ENCODE measurements around the gene YPEL3. TPM values are rescaled to one million over a fixed set of nuclear protein-coding genes. Genes with fewer than 3 reads are reported as not detected.
A peak's percentile ranks its signal among the peaks of the same experiment; 100 is the strongest.

The YPEL3 gene
- total and polyA plus RNA-seq, 2 donors (not counting 3 experiments of a cell fraction or from before 2014, with no cell fraction given) = 46.1 to 78.0 TPM

DNA sequence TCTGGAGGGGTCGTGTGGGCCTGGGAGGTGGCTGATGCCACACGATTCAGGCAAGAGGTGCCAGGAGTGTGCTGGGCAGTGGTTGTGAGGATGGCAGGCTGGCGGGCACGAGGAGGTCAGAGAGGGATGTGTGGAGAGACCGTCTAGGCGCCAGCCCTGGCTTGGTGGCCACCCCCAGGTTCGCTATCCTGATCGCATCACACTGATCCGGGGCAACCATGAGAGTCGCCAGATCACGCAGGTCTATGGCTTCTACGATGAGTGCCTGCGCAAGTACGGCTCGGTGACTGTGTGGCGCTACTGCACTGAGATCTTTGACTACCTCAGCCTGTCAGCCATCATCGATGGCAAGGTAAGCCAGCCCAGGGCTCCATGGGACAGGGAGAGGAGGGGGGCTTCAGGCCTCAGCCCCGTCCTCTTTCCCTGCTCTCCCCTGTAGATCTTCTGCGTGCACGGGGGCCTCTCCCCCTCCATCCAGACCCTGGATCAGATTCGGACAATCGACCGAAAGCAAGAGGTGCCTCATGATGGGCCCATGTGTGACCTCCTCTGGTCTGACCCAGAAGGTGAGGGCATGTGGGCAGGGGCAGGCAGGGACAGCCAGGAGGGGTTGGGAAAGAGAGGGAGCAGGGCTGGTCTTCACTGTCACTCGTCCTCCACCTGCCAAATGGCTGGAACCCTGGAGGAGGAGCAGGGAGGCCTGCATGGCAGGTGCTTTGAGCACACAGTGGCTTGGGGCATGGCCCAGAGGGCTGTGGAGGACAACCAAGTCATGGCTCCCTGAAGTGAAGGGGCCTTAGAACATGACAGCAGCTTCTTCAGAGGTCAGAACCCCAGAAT is 12.6 kb downstream of the YPEL3 start:
- intact Hi-C loops (cut with micrococcal nuclease) (no loop called here), dilution Hi-C loops (cut with MboI; ENCODE audit: extremely low pct_ligation_motif_present, low sequenced_read_pairs) (no loop called here)
- DNase-seq (ENCODE audit: low read depth, low spot score) (no peak), FAIRE-seq (no peak)
- TF ChIP-seq POLR2AphosphoS5 (IDR thresholded peaks at IDR 0.05; ENCODE audit: insufficient read depth, low read depth, low read length) = no peak
- TF ChIP-seq, protein P1, sequence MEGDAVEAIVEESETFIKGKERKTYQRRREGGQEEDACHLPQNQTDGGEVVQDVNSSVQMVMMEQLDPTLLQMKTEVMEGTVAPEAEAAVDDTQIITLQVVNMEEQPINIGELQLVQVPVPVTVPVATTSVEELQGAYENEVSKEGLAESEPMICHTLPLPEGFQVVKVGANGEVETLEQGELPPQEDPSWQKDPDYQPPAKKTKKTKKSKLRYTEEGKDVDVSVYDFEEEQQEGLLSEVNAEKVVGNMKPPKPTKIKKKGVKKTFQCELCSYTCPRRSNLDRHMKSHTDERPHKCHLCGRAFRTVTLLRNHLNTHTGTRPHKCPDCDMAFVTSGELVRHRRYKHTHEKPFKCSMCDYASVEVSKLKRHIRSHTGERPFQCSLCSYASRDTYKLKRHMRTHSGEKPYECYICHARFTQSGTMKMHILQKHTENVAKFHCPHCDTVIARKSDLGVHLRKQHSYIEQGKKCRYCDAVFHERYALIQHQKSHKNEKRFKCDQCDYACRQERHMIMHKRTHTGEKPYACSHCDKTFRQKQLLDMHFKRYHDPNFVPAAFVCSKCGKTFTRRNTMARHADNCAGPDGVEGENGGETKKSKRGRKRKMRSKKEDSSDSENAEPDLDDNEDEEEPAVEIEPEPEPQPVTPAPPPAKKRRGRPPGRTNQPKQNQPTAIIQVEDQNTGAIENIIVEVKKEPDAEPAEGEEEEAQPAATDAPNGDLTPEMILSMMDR (IDR thresholded peaks at IDR 0.05; ENCODE audit: extremely low read depth in 1 of 2, insufficient read depth in 1 of 2, low read depth in 1 of 2, low read length in 2 of 2) = no peak
- TF ChIP-seq MYC (IDR thresholded peaks at IDR 0.05; ENCODE audit: low read depth, low read length) = no peak
- TF ChIP-seq FOS (IDR thresholded peaks at IDR 0.05; ENCODE audit: borderline replicate concordance, insufficient read depth, low read length) = no peak
- TF ChIP-seq, protein P2, sequence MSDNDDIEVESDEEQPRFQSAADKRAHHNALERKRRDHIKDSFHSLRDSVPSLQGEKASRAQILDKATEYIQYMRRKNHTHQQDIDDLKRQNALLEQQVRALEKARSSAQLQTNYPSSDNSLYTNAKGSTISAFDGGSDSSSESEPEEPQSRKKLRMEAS (IDR thresholded peaks at IDR 0.05; ENCODE audit: insufficient read depth, insufficient read length) = no peak
- peak; percentile 4 for TF ChIP-seq POLR2A (IDR thresholded peaks at IDR 0.05; ENCODE audit: low read depth, low read length)
- ChIA-PET CTCF (no interaction called here), POLR2A (no interaction called here)
- H3K9me3 ChIP-seq (replicated peaks; ENCODE audit: control insufficient read depth, insufficient read depth, low read length) = no peaks in the 10 kb centered on the region
- no peaks in the 10 kb centered on the region for H3K4me1 ChIP-seq (ENCODE audit: control insufficient read depth, extremely low read depth, insufficient read depth, low read length)
- H3K9me1 ChIP-seq (replicated peaks; ENCODE audit: control insufficient read depth, extremely low read depth, insufficient read depth, low read length) = no peaks in the 10 kb centered on the region
- no peaks in the 10 kb centered on the region for H4K20me1 ChIP-seq (replicated peaks; ENCODE audit: control insufficient read depth, extremely low read depth, insufficient read depth, low read length)
- no peak overlapping the region for H3K4me2 ChIP-seq (ENCODE audit: insufficient read depth, low read length)
- H3K4me3 ChIP-seq (replicated peaks in 1 of 3; ENCODE audit: insufficient read depth in 1 of 3, low read depth in 1 of 3, low read length in 3 of 3) = no peak overlapping the region
- peaks cover 22% of the 10 kb centered on the region for H3K79me2 ChIP-seq (ENCODE audit: control insufficient read depth, insufficient read depth, low read length)
- peaks cover 19 to 48% of the 10 kb centered on the region in 2 experiments for H3K36me3 ChIP-seq (ENCODE audit: control insufficient read depth in 2 of 2, extremely low read depth in 1 of 2, insufficient read depth in 2 of 2, low read length in 2 of 2)
- no peak overlapping the region for H3K9ac ChIP-seq (replicated peaks; ENCODE audit: extremely low read depth, insufficient read depth, low read length)
- no peak overlapping the region for H2AFZ ChIP-seq (ENCODE audit: low read depth, low read length)
- BruUV-seq (replicated peaks) = no TSS peak
- no peaks in the 10 kb centered on the region for H3K27me3 ChIP-seq (ENCODE audit: control insufficient read depth in 2 of 2, insufficient read depth in 2 of 2, low read length in 2 of 2)
- H3K27ac ChIP-seq (ENCODE audit: insufficient read depth, low read depth, low read length) = no peak overlapping the region

Measured in endothelial cell of umbilical vein (primary cell).